GM23338 (cell line): ENCODE measurements around the gene ZNF106. TPM values are rescaled to one million over a fixed set of nuclear protein-coding genes. Genes with fewer than 3 reads are reported as not detected.

ENCODE experiments used
- ATAC-seq: fragments of 200-7000 bp; cut with Tn5 transposase; 3 replicates; pipeline ENCODE4 v1.9.1; 2020
- DNase-seq: peaks from one replicate; pipeline ENCODE4 v3.0.0-alpha.2; 2015; ENCODE audit warnings: low spot score
- H2AFZ ChIP-seq: fragments of 200-600 bp; sonication (generic); 2 replicates; pipeline ENCODE4 v1.8.0; 2016; ENCODE audit warnings: antibody characterized with exemption, mild to moderate bottlenecking, moderate library complexity
- H3F3A ChIP-seq: fragments of 200-600 bp; sonication (generic); replicated peaks from 2 replicates; pipeline ENCODE4 v1.8.0; 2017; ENCODE audit warnings: antibody characterized with exemption, mixed run types, low read depth
- H3K27ac ChIP-seq: fragments of 200-600 bp; sonication (generic); 2 replicates; pipeline ENCODE4 v1.6.1; 2016; ENCODE audit warnings: low read depth
- H3K27me3 ChIP-seq: fragments of 200-600 bp; sonication (generic); 2 replicates; pipeline ENCODE4 v1.8.0; 2016; ENCODE audit warnings: mild to moderate bottlenecking, mixed run types, moderate library complexity; ENCODE audit not compliant: insufficient read depth
- H3K36me3 ChIP-seq: fragments of 200-600 bp; sonication (generic); 2 replicates; pipeline ENCODE4 v1.8.0; 2016; ENCODE audit warnings: mild to moderate bottlenecking; ENCODE audit not compliant: insufficient read depth
- H3K4me1 ChIP-seq: fragments of 200-600 bp; sonication (generic); 2 replicates; pipeline ENCODE4 v1.8.0; 2016; ENCODE audit warnings: mild to moderate bottlenecking, moderate library complexity; ENCODE audit not compliant: insufficient read depth
- H3K4me2 ChIP-seq: fragments of 200-600 bp; sonication (generic); 2 replicates; pipeline ENCODE4 v1.7.1; 2017; ENCODE audit warnings: mixed run types
- H3K4me3 ChIP-seq: fragments of 200-600 bp; sonication (generic); 2 replicates; pipeline ENCODE4 v1.6.1; 2016; ENCODE audit warnings: mixed run types
- H3K79me2 ChIP-seq: fragments of 200-600 bp; sonication (generic); replicated peaks from 2 replicates; pipeline ENCODE4 v1.8.0; 2017; ENCODE audit warnings: mild to moderate bottlenecking; ENCODE audit not compliant: insufficient read depth
- H3K9me2 ChIP-seq: fragments of 200-600 bp; sonication (generic); 2 replicates; pipeline ENCODE4 v1.8.0; 2017; ENCODE audit not compliant: insufficient read depth
- H4K20me1 ChIP-seq: fragments of 200-600 bp; sonication (generic); replicated peaks from 2 replicates; pipeline ENCODE4 v1.8.0; 2017; ENCODE audit warnings: mild to moderate bottlenecking; ENCODE audit not compliant: insufficient read depth
- H3K27ac Mint-ChIP-seq: 2 replicates; pipeline ENCODE4 v1.8.0; 2020; ENCODE audit warnings: inconsistent platforms, mild to moderate bottlenecking, moderate library complexity, mixed read lengths
- H3K27me3 Mint-ChIP-seq: 3 replicates; pipeline ENCODE4 v1.8.0; 2022; ENCODE audit warnings: low read depth, mild to moderate bottlenecking, moderate library complexity, mixed read lengths, inconsistent platforms; ENCODE audit not compliant: insufficient read depth, poor library complexity
- H3K36me3 Mint-ChIP-seq: 3 replicates; pipeline ENCODE4 v1.8.0; 2021; ENCODE audit warnings: low read depth, mild to moderate bottlenecking, inconsistent platforms, moderate library complexity, mixed read lengths
- H3K4me1 Mint-ChIP-seq: 3 replicates; pipeline ENCODE4 v1.8.0; 2020; ENCODE audit warnings: mild to moderate bottlenecking, inconsistent platforms, mixed read lengths
- H3K4me3 Mint-ChIP-seq: 3 replicates; pipeline ENCODE4 v1.8.0; 2021; ENCODE audit warnings: moderate library complexity, mild to moderate bottlenecking, inconsistent platforms, mixed read lengths
- H3K9me3 Mint-ChIP-seq: 3 replicates; pipeline ENCODE4 v1.8.0; 2020; ENCODE audit warnings: moderate library complexity, mild to moderate bottlenecking, inconsistent platforms, mixed read lengths
- CTCF ChIP-seq, 2 experiments: fragments of 200-600 bp in 1 of 2; sonication (generic) in 1 of 2; conservative IDR thresholded peaks; 2 replicates each; pipeline versions ENCODE4 v1.5.1 to v1.6.1; 2016 to 2017; ENCODE audit warnings: antibody characterized with exemption in 2 of 2, low read depth in 2 of 2, mild to moderate bottlenecking in 2 of 2, moderate library complexity in 1 of 2
- JUNB ChIP-seq: IDR thresholded peaks from one replicate; pipeline ENCODE4 v1.6.1; 2016; ENCODE audit warnings: antibody characterized with exemption; ENCODE audit not compliant: unreplicated experiment
- POLR2AphosphoS5 ChIP-seq: IDR thresholded peaks from 2 replicates; pipeline ENCODE4 v1.6.1; 2016; ENCODE audit warnings: antibody characterized with exemption, low read depth
- REST ChIP-seq: IDR thresholded peaks from one replicate; pipeline ENCODE4 v1.6.1; 2018; ENCODE audit warnings: antibody characterized with exemption; ENCODE audit not compliant: unreplicated experiment
- STAT1 ChIP-seq: IDR thresholded peaks from one replicate; pipeline ENCODE4 v1.6.1; 2016; ENCODE audit warnings: antibody characterized with exemption; ENCODE audit not compliant: unreplicated experiment
- ZNF114 ChIP-seq: fragments of 250-450 bp; sonication (Bioruptor Pico); IDR thresholded peaks from 2 replicates; pipeline ENCODE4 v1.5.0; 2020; ENCODE audit warnings: mild to moderate bottlenecking, moderate library complexity
- ZNF462 ChIP-seq: fragments of 250-450 bp; sonication (Bioruptor Pico); IDR thresholded peaks from 2 replicates; pipeline ENCODE4 v1.5.0; 2020; ENCODE audit warnings: mild to moderate bottlenecking, moderate library complexity
- polyA plus RNA-seq: library from polyadenylated mRNA; unstranded; fragments of >200 nt; fragmentation: Nextera tagmentation; extraction: Ambion mirVana; gene quantifications from 2 replicates; pipeline ENCODE4 v1.2.1, GENCODE V29; 2016
- total RNA-seq: library from RNA; depleted of rRNA; stranded (reverse); fragments of >200 nt; shearing (Covaris generic); gene quantifications from 2 replicates; pipeline ENCODE4 v1.2.3, GENCODE V29; 2014

The ZNF106 gene
- total and polyA plus RNA-seq, 2 experiments from 2014 or later, result 48.0 to 53.7 TPM

GRCh38 chr15:42394106-42394505 is 96.8 kb downstream of the ZNF106 start:
- Mint-ChIP-seq H3K9me3 (no peaks in the 10 kb centered on the region; the same call in 1 of the 3 replicates), H3K4me1 (no peaks in the 10 kb centered on the region), H3K27me3 (no peaks in the 10 kb centered on the region), H3K36me3 (no peaks in the 10 kb centered on the region), H3K27ac (no peak overlapping the region; the same call in 1 of the 2 replicates), H3K4me3 (no peak overlapping the region)
- H4K20me1 ChIP-seq, result no peaks in the 10 kb centered on the region
- H3K9me2 ChIP-seq, result 0 out of 2 replicates have a peak, but pooled peaks cover 7% of the 10 kb centered on the region
- no peaks in the 10 kb centered on the region for H3K36me3 ChIP-seq
- H3K4me1 ChIP-seq, result no peaks in the 10 kb centered on the region
- H3K4me2 ChIP-seq, result no peak overlapping the region
- ATAC-seq (no peak), DNase-seq (no peak)
- H3K27ac ChIP-seq, result no peak overlapping the region
- H3K27me3 ChIP-seq, result no peaks in the 10 kb centered on the region
- H3F3A ChIP-seq, result no peaks in the 10 kb centered on the region
- H3K79me2 ChIP-seq, result no peaks in the 10 kb centered on the region
- no peak overlapping the region for H3K4me3 ChIP-seq
- TF ChIP-seq POLR2AphosphoS5 (no peak), ZNF462 (no peak), STAT1 (no peak), REST (no peak), ZNF114 (no peak), JUNB (no peak), CTCF (conservative IDR thresholded peaks at IDR 0.05; ENCODE audit: low read depth in 2 of 2) (no peak)
- H2AFZ ChIP-seq, result peak overlapping the region; percentile 66; the same call in 1 of the 2 replicates
